Stimulated activated CD4-positive, alpha-beta T cell treated with anti-CD3 and anti-CD28 coated beads, TNF-alpha, amount 100 ng/mL, for 48 hours (primary cell): Measurements from ENCODE around the gene GRM5.
"Not testable (repeated sequence)": the region's sequence is repeated elsewhere in the genome, so short reads cannot be mapped to it uniquely, and the experiment has no call there.

ENCODE experiments used
- DNase-seq, 3 donors: peaks; one replicate each; pipeline ENCODE4 v3.0.0-alpha.2; 2020; ENCODE audit warnings: low read depth in 3 of 3

Gene GRM5

GRCh38 chr11:88838139-88838538 is 227.6 kb downstream of the GRM5 start:
- not testable (repeated sequence) for DNase-seq

DNA sequence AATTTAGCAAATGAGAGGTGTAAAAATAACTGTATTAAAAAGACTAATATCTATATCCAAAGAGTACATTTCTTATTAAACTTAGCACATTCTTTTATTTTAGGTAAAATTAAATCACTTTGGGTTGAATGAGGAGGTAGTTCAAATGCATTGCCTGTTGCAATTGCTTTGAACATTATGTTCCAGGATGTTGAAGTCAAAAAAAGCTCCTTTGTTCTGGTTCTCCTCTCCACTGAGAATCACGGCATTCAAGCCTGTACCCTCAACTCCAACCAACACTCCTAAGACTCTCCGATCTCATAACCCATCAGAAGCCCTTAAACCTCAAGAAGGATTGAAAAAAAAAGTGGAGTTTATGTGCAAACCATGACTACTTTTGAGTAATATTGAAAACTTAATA is 230.1 kb downstream of the GRM5 start:
- DNase-seq: not testable (repeated sequence)

DNA sequence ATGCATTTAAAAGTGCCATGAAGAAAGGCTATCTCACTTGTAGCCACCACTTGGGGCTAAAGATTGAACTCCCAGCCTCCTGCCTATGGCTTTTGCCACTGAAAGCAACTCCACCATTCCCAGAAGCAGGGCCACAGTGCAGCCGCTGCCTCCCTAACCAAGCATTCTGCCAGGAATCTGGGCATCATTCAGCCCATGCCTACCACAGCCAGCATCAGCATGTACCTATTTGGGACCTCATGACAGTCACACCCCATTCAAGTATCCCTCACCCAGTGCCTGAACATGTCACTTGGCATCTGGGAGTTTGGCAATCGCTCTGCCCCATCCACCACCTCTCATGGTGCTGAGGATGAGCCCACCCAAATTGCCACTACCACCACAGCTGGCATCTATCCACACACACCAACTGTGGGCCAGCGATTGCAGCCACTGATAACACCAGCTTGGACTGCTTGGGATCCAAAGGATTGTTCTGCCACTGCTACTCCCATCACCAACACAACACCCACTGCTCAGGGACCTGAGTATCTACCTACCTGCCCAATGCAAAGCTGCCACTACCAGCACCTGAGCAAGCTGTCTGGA is 234.4 kb downstream of the GRM5 start:
- no peak for DNase-seq

GRCh38 chr11:88827018-88827676 is 238.6 kb downstream of the GRM5 start:
- no peak for DNase-seq

DNA sequence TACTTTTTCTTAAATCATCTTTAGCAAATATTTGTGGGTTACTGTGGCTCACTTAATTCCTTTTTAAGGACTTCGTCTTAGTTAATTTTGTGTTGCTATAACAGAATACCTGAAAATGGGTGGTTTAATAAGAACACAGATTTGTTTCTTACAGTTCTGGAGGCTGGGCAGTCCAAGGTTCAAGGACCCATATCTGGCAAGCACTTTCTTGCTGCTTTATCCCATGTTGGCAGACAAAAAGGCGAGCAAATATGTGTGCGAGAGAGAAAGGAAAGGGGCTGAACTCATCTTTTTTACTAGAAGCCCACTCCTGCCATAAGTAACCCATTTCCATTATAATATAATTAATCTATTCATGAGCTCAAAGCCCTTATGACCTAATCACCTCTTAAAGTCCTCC is 246.2 kb downstream of the GRM5 start:
- no peak for DNase-seq

DNA sequence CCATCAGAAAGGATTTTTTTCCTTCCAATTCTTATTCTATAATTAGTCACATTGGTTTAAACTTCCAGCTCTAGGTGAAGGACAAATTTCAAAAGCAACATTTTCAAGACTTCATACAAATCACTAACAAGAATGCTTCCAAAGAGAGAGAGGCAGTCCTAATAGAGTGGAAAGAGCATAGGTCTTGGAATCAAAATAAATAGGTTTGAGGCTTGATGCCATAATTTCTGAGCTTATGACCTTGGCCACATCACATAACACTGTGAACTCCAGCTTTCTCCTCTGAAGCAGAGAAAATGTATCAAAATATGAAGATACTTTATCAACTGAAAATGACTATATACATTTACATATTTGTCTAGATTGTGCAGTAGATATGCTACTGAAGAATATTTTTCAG is 246.8 kb downstream of the GRM5 start:
- no peak for DNase-seq

GRCh38 chr11:88815505-88815904 is 250.3 kb downstream of the GRM5 start:
- DNase-seq: no peak

GRCh38 chr11:88814076-88814475 is 251.7 kb downstream of the GRM5 start:
- no peak for DNase-seq

DNA sequence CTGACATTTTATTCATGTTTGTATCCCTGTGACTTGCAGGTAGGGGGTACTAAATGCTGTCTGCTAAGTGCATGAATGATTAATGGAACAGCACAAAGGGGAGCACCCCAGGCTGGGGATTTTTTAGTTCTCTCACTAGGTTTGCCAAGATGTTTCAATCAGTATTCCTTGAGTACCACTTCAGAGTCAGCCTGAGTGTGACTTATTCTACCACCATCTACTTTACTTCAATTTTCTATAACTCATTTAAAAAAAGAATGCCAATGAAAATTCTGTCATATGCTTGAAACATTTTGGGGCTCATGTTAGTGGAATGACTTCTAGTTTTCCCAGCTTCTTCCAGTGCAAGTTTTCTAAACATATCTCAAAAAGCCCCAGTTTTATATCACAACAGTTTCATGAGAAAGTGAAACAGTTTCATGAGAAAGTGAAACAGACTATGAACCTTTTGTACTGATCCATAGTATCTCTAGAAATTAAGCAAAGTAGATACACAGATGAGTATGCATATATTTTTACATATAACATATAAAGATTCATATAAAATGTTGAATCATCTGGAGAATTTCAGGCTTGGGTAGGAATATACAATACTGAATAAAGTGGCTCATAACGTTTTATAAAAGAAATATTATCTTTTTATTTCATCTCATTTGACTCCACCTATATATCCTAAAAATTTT is 252.4 kb downstream of the GRM5 start:
- no peak for DNase-seq

- no peak for DNase-seq
These were observed 255.2 kb downstream of the GRM5 start for GRCh38 chr11:88810420-88811097.

- DNase-seq: no peak
These were observed 256.7 kb downstream of the GRM5 start for GRCh38 chr11:88809126-88809525.

- no peak for DNase-seq
These were observed 258.4 kb downstream of the GRM5 start for GRCh38 chr11:88807349-88807748.

DNA sequence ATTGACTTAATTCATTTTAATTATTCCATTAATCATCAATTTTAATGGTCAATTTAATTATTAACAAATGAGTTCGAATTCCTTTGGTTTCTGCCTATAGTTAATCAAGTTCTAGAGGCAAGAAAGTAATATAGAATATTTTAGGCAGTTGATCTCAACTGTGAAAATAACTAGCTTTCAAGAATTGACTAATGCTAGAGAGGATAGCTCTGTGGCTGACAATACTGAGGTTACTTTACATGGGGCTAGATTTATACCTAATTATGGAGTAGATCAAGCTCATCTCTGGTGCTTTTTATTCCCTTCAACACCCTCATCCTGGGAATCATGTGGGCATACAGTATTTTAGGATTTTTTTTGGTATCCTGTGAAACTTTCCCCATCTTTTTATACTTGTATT is 259.4 kb downstream of the GRM5 start:
- no peak for DNase-seq

DNA sequence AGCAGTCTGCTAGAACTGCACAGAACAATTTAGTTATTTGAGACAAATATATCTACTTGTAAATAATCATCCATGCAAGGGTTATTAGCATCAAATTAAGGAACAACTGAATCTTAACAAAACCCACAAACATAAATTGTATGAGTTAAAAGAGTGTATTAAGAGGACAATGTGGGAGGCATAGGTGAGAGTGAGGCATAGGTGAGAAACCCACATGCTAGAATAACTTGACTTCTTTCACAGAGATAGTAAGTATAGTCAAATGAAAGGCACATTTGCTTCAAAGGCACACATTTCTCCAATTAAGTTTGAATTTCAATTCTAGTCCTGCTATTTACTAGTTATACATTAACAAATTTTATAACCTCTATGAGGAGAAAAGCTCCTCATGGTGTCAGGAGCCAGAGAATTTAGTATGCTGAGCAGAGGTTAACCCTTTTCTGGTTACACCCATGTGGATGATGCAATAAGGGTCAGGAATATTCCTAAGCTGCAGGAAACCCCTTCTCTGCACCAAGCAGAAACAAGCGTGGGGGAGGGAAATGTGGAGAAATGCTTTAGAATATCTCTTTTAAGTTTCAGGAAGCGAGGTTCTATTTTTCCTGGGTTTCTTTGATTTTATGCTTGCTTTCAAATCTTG is 264.2 kb downstream of the GRM5 start:
- DNase-seq: no peak

- no peak for DNase-seq
These were observed 265.8 kb downstream of the GRM5 start for GRCh38 chr11:88799771-88800500.

DNA sequence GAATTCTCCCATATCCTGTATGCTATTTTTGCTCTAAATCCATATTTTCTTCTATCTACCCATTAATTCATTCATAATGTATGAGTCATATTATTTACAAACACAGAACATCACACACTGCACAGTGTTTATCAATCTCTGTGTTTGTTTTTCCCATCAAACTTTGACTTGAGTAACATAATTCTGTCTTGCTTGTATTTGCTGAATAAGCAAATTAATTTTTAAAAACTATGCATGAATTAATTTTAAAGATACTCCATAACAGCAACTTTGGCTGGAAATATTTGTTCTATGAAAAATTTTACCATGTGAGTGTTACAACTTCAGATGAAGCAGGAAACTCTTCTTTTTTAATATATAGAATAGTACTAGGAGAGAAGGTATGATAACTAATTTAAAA is 275.6 kb downstream of the GRM5 start:
- DNase-seq: no peak

DNA sequence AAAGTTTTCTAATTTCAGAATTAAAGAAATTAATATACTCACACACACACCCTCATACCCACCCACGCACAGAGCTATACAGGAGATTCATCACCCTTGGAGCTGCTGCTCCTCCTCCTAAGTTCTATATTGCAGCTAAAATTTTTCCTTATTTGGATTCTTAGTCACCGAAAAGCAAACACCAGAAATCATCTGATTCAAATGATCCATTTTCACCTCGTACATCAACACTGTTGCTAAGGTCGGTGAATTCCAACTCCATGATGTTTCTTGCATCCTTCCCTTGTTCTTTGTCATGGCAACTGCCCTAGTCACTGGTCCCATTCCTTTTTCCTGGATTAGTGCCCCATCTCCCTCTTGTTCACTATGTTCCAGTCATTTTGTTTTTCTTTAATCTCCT is 286.2 kb downstream of the GRM5 start:
- DNase-seq: no peak

DNA sequence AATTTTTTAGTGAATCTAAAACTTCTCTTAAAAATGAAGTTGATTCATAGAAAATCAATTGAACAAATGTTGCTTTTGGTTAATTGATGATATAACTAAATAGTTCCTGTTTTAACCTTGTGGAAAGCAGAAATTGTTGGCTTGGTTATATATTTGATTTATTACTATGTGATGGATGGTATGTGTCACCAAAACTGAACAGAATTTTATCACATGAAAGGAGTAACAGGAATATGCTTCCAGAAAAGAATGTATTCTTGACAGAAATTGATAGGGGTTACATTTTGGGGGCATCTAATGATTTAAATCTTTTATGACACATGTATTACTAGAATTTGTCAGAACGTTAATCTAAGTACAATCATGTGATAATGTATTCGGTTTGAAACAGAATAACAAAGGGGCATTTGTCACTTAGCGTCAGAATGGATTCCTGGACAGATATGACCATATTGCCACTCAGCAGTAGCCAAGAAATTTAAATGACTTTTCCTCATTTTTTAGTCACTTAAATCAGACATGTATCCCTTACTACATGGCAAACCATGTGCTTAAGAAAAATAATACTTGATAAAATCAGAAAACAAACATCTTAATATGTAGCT is 295.2 kb downstream of the GRM5 start:
- DNase-seq: no peak

DNA sequence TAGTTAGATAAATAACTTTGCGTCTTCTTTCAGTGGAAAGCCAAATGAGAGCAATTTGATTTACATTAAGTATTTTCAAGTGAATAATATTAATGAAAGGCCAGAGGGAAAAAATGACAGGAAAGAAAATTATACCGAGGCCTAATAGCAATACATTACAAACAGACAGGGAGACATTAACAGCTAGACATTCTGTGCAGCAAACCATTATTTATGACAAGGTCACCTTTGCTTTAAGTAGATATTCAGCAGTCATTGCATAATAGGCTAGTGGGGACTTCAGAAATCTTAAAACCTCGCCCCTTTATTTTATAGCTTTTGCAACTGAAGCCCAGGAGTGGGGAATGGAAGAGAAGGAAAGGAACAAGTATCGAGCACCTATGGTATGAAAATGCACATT is 321.6 kb downstream of the GRM5 start:
- no peak for DNase-seq

GRCh38 chr11:88739524-88739923 is 326.3 kb downstream of the GRM5 start:
- no peak for DNase-seq

DNA sequence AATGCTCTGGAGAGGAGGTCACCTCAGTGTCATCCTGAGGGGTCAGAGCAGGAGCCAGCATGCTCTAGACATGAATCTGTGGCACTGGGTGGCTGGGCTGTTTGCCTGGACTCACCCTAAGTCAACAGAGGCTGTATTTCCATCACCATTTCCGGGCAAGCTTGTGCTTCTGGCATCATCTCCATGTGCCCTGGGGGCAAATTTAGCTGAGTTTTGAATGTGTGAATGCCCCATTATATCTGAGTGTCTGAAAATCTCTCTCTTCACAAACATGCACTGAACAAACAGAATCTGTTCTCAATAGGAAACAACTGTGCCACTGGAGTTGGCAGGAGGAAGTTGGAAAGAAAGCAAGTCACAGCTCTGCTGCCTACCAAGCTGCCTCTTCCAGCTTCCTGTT is 356.2 kb downstream of the GRM5 start:
- DNase-seq: no peak
